ENCODE data around the gene RTP3.

- TF ChIP-seq CTCF (IDR thresholded peaks at IDR 0.05) (no peak), REST (IDR thresholded peaks at IDR 0.05; ENCODE audit: insufficient read depth in 1 of 2, low read depth in 2 of 2, low read length in 1 of 2) (no peak), TCF7L2 (IDR thresholded peaks at IDR 0.05; ENCODE audit: low read depth, low read length) (no peak), POLR2AphosphoS5 (IDR thresholded peaks at IDR 0.05; ENCODE audit: low read depth, low read length) (no peak), SIN3A (IDR thresholded peaks at IDR 0.05; ENCODE audit: borderline replicate concordance, insufficient read depth, low read depth, low read length) (no peak)
These were observed 26.3 kb upstream of the RTP3 start for GRCh38 chr3:46471371-46471914.

Data from Panc1 (cell line).